Calu3 (cell line): ENCODE data around the gene GTF2H3. TPM values are rescaled to one million over a fixed set of nuclear protein-coding genes. Genes with fewer than 3 reads are reported as not detected.
A peak's percentile ranks its signal among the peaks of the same experiment; 100 is the strongest.

Source experiments
- BruUV-seq: library from RNA; stranded (reverse); fragments of 400-500 nt; replicated peaks from 2 replicates; lab custom pipeline; 2021; lab: Mats Ljungman, UMichigan
- CTCF ChIA-PET: fragments of 300-600 bp; sonication (Branson Sonifier 250); formaldehyde crosslinking; loops from one replicate; lab custom pipeline; 2022; ENCODE audit warnings: antibody characterized with exemption; lab: Charles Lee
- DNase-seq: peaks from one replicate; pipeline ENCODE4 v3.0.0; 2022
- H3K27ac Mint-ChIP-seq: one replicate; pipeline ENCODE4 v1.8.0; 2022; ENCODE audit warnings: mixed read lengths; ENCODE audit not compliant: unreplicated experiment
- H3K27me3 Mint-ChIP-seq: one replicate; pipeline ENCODE4 v1.8.0; 2022; ENCODE audit warnings: mixed read lengths; ENCODE audit not compliant: unreplicated experiment
- H3K36me3 Mint-ChIP-seq: one replicate; pipeline ENCODE4 v1.8.0; 2022; ENCODE audit warnings: mild to moderate bottlenecking, moderate library complexity, mixed read lengths; ENCODE audit not compliant: insufficient read depth, unreplicated experiment
- H3K4me1 Mint-ChIP-seq: one replicate; pipeline ENCODE4 v1.8.0; 2022; ENCODE audit warnings: mild to moderate bottlenecking, low read depth, mixed read lengths; ENCODE audit not compliant: unreplicated experiment
- H3K4me3 Mint-ChIP-seq: one replicate; pipeline ENCODE4 v1.8.0; 2022; ENCODE audit warnings: mild to moderate bottlenecking, low read depth, moderate library complexity, mixed read lengths; ENCODE audit not compliant: unreplicated experiment
- H3K9me3 Mint-ChIP-seq: one replicate; pipeline ENCODE4 v1.8.0; 2022; ENCODE audit warnings: low read depth, mixed read lengths; ENCODE audit not compliant: unreplicated experiment
- CTCF ChIP-seq: fragments of 200-600 bp; IDR thresholded peaks from one replicate; pipeline ENCODE4 v1.8.0; 2022; ENCODE audit warnings: antibody characterized with exemption; ENCODE audit not compliant: unreplicated experiment
- intact Hi-C: fragments of 100-400 bp; cut with micrococcal nuclease; formaldehyde crosslinking; loops from one replicate; pipeline ENCODE4 v1.10.0; 2022; ENCODE audit not compliant: unreplicated experiment
- total RNA-seq: library from RNA; stranded (reverse); gene quantifications from 2 replicates; pipeline ENCODE4 v1.2.3, GENCODE V29; 2022

GTF2H3 gene
- total RNA-seq, 1 experiment from 2014 or later, result 59.8 TPM

GRCh38 chr12:123670882-123671728 is 37.5 kb downstream of the GTF2H3 start, which contains the start of gene TCTN2:
Gene TCTN2, plus strand, starts transcription at chr12:123671113. Its CDS starts 128 bp downstream, at chr12:123671241.
- intact Hi-C loops, result no loop called here
- H3K9me3 Mint-ChIP-seq, result no peaks in the 10 kb centered on the region
- H3K4me1 Mint-ChIP-seq, result peaks cover 9% of the 10 kb centered on the region
- BruUV-seq, result TSS peak; percentile 38
- no peak for TF ChIP-seq CTCF
- peak within 1 kb of the TSS; percentile 81 for H3K4me3 Mint-ChIP-seq
- H3K36me3 Mint-ChIP-seq, result peaks cover 9% of the 10 kb centered on the region
- no peaks in the 10 kb centered on the region for H3K27me3 Mint-ChIP-seq
- no peak within 1 kb of the TSS for H3K27ac Mint-ChIP-seq
- DNase-seq, result peak; percentile 97
- CTCF ChIA-PET, result interaction anchor here (0.6 kb wide), 2 partner anchors 306 to 552 kb away, joined by 3 to 7 read pairs; no protein-coding TSS in a partner anchor

- TF ChIP-seq CTCF, result no peak
- Mint-ChIP-seq H3K27ac (no peak overlapping the region), H3K36me3 (peaks cover 9% of the 10 kb centered on the region), H3K9me3 (no peaks in the 10 kb centered on the region), H3K4me3 (peak overlapping the region; percentile 81), H3K4me1 (peaks cover 9% of the 10 kb centered on the region), H3K27me3 (no peaks in the 10 kb centered on the region)
- no peak for DNase-seq
- CTCF ChIA-PET, result interaction anchor here (0.6 kb wide), 2 partner anchors 289 to 553 kb away, joined by 6 to 7 read pairs; no protein-coding TSS in a partner anchor
- intact Hi-C loops, result no loop called here
- no TSS peak for BruUV-seq
Observed at GRCh38 chr12:123671876-123672275, 38.2 kb downstream of the GTF2H3 start.

DNA sequence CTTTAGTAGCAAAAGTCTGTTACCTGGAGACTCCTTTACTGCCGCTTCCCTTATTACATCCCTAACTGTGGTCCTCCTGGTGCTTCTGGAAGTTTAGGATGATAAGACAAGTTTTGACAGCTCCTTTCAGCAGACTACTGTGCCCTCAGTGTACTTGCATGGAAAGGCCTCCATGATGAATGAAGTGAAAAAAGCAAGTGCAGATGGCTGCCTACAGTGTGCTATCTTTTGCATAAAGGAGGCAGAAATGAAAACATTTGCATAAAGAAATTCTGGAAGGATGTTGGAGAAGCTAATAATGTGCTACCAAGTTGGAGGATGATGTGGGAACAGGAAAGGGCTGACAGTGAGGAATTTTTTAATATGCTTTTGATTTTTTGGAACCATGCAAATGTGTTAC is 41.8 kb downstream of the GTF2H3 start:
- H3K27ac Mint-ChIP-seq, result no peak overlapping the region
- no peak overlapping the region for H3K4me3 Mint-ChIP-seq
- intact Hi-C loops, result no loop called here
- H3K36me3 Mint-ChIP-seq, result peaks cover 9% of the 10 kb centered on the region
- no peak for TF ChIP-seq CTCF
- no peak for DNase-seq
- no peaks in the 10 kb centered on the region for H3K9me3 Mint-ChIP-seq
- BruUV-seq, result no TSS peak
- H3K27me3 Mint-ChIP-seq, result no peaks in the 10 kb centered on the region
- CTCF ChIA-PET, result no interaction called here
- peaks cover 9% of the 10 kb centered on the region for H3K4me1 Mint-ChIP-seq

- BruUV-seq, result no TSS peak
- intact Hi-C loops, result no loop called here
- Mint-ChIP-seq H3K27me3 (no peaks in the 10 kb centered on the region), H3K36me3 (peaks cover 5% of the 10 kb centered on the region), H3K27ac (no peak overlapping the region), H3K4me3 (no peak overlapping the region), H3K4me1 (peaks cover 4% of the 10 kb centered on the region), H3K9me3 (no peaks in the 10 kb centered on the region)
- CTCF ChIA-PET, result interaction anchor here (0.7 kb wide), 1 partner anchor 1634 kb away, joined by 8 read pairs; no protein-coding TSS in a partner anchor
- TF ChIP-seq CTCF, result no peak
- no peak for DNase-seq
Observed at GRCh38 chr12:123676616-123677320, 43.1 kb downstream of the GTF2H3 start.
